Kidney (tissue), 14 donors: ENCODE measurements around the gene GGT5. TPM values are rescaled to one million over a fixed set of nuclear protein-coding genes. Genes with fewer than 3 reads are reported as not detected.

ENCODE experiments used
- DNase-seq, 5 donors: peaks; one replicate each; pipeline ENCODE4 v3.0.0-alpha.2; 2013 to 2020
- FAIRE-seq: peaks from 2 replicates; lab custom pipeline; 2012; peaks lifted over from hg19 to GRCh38; lab: Jason Lieb, UNC
- H3K27ac ChIP-seq, 2 donors: one replicate each; pipeline ENCODE4 v1.7.0; 2013; ENCODE audit warnings: low read depth in 2 of 2, low read length in 2 of 2, inconsistent platforms in 1 of 2
- H3K27me3 ChIP-seq: one replicate; pipeline ENCODE4 v1.7.1; 2013; ENCODE audit warnings: low read length, inconsistent platforms; ENCODE audit not compliant: control insufficient read depth, insufficient read depth
- H3K36me3 ChIP-seq, 3 donors: one replicate each; pipeline versions ENCODE4 v1.7.0 to v1.7.1; 2013; ENCODE audit warnings: low read length in 3 of 3, control low read depth in 1 of 3, inconsistent platforms in 1 of 3; ENCODE audit not compliant: insufficient read depth in 3 of 3, control insufficient read depth in 2 of 3
- H3K4me1 ChIP-seq, 3 donors: one replicate each; pipeline versions ENCODE4 v1.7.0 to v1.7.1; 2013; ENCODE audit warnings: low read length in 3 of 3, inconsistent platforms in 1 of 3, low read depth in 1 of 3; ENCODE audit not compliant: control insufficient read depth in 2 of 3, insufficient read depth in 2 of 3
- H3K4me3 ChIP-seq, 3 donors: one replicate each; pipeline versions ENCODE4 v1.7.0 to v1.8.1; 2013; ENCODE audit warnings: low read length in 3 of 3, control low read depth in 1 of 3, inconsistent platforms in 1 of 3
- H3K9ac ChIP-seq, 3 donors: one replicate each; pipeline versions ENCODE4 v1.7.0 to v1.7.1; 2013; ENCODE audit warnings: low read length in 3 of 3, control low read depth in 1 of 3, inconsistent platforms in 1 of 3
- H3K9me3 ChIP-seq, 3 donors: one replicate each; pipeline versions ENCODE4 v1.7.0 to v1.7.1; 2013; ENCODE audit warnings: low read length in 3 of 3, control low read depth in 1 of 3, inconsistent platforms in 1 of 3; ENCODE audit not compliant: control insufficient read depth in 2 of 3, insufficient read depth in 1 of 3
- intact Hi-C: fragments of 100-400 bp; cut with DNase I; formaldehyde crosslinking; loops from one replicate; pipeline ENCODE4 v1.11.1; 2022
- polyA plus RNA-seq: library from polyadenylated mRNA; stranded (reverse); fragments of 350-450 nt; fragmentation: Illumina TruSeq; extraction: RNeasy Lipid Tissue Mini Kit (QIAGEN cat#74804); gene quantifications from one replicate; pipeline ENCODE4 v1.2.3, GENCODE V29; 2014; ENCODE audit warnings: low read depth, low replicate concordance; ENCODE audit not compliant: insufficient read depth
- total RNA-seq: library from RNA; stranded (reverse); fragmentation: NEBNext Ultra II Directional; extraction: Animal tissue kit (Norgen Biotek cat#: 25700); gene quantifications from one replicate; pipeline ENCODE4 v1.2.1, GENCODE V29; 2021
- TF ChIP-seq, protein P1 (sequence below): IDR thresholded peaks from 3 replicates; pipeline ENCODE4 v1.5.1; 2012; ENCODE audit warnings: mild to moderate bottlenecking, moderate library complexity, borderline replicate concordance; ENCODE audit not compliant: insufficient read depth; ENCODE audit errors: extremely low read depth
- donor health status: control.
- donor health status: control.
- donor health status: control.
- donor health status: control.
- donor health status: control.
- donor health status: DM: yes; HTN: yes; CAD: no.
- donor health status: Normal renal cell carcinoma (clear cell type).

Gene GGT5
- total and polyA plus RNA-seq, 2 donors from 2014 or later = 63.2 to 103 TPM

GRCh38 chr22:24225044-24225601 is 19.8 kb downstream of the GGT5 start:
- no peak overlapping the region for H3K9ac ChIP-seq
- H3K9me3 ChIP-seq = peaks cover 0 to 4% (median 0%) of the 10 kb centered on the region in 3 donors
- no peaks in the 10 kb centered on the region for H3K4me1 ChIP-seq
- H3K27ac ChIP-seq = no peak overlapping the region
- intact Hi-C loops = no loop called here
- TF ChIP-seq, protein P1, sequence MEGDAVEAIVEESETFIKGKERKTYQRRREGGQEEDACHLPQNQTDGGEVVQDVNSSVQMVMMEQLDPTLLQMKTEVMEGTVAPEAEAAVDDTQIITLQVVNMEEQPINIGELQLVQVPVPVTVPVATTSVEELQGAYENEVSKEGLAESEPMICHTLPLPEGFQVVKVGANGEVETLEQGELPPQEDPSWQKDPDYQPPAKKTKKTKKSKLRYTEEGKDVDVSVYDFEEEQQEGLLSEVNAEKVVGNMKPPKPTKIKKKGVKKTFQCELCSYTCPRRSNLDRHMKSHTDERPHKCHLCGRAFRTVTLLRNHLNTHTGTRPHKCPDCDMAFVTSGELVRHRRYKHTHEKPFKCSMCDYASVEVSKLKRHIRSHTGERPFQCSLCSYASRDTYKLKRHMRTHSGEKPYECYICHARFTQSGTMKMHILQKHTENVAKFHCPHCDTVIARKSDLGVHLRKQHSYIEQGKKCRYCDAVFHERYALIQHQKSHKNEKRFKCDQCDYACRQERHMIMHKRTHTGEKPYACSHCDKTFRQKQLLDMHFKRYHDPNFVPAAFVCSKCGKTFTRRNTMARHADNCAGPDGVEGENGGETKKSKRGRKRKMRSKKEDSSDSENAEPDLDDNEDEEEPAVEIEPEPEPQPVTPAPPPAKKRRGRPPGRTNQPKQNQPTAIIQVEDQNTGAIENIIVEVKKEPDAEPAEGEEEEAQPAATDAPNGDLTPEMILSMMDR = no peak
- H3K36me3 ChIP-seq = peaks cover 0 to 3% (median 0%) of the 10 kb centered on the region in 3 donors
- FAIRE-seq = no peak
- no peak overlapping the region for H3K4me3 ChIP-seq
- peak in 1 of 5 donors; percentile 64 for DNase-seq
- H3K27me3 ChIP-seq = no peaks in the 10 kb centered on the region

DNA sequence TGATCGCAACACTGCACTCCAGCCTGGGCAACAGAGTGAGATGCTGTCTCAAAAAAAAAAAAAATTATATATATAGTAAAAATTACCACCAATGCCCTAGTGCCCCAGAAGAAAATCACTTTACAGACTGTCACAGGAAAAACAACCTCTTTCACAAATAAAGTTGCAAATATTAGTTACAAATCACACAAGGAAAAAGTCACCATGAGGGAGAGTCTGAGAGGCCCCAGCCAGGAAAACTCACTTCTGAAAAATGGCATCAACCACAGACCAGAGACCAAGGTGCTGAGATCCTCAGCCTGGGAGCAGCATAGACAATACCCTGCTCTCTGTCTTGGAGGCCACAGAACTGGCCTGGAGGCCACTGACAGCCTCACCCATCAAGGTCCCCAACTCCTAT is 20.4 kb downstream of the GGT5 start:
- Histone ChIP-seq H3K9me3 (peaks cover 0 to 4% (median 0%) of the 10 kb centered on the region in 3 donors), H3K36me3 (peaks cover 0 to 3% (median 0%) of the 10 kb centered on the region in 3 donors), H3K4me3 (no peak overlapping the region), H3K9ac (no peak overlapping the region), H3K4me1 (no peaks in the 10 kb centered on the region), H3K27me3 (no peaks in the 10 kb centered on the region), H3K27ac (no peak overlapping the region)
- FAIRE-seq = no peak
- TF ChIP-seq, protein P1 = no peak
- intact Hi-C loops = no loop called here
- no peak for DNase-seq

DNA sequence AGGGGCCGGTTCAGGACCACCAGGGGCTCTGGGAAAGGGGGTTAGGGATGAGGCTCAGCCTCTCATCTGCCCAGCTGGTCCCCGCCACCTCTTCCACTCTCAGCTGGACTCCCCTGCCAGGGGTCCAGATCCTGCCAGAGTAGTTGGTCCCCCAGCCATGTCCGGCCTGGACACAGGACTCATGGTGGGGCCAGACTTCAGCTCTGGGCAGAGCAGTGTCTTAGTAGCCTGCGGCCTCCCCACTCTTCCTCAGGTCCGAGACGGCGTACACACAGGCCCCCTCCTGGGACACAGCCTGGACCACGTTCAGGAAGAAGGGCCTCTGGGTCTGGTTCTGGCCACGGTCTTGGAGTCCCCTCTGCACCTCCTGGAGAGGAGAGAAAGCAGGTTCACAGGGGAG is 25.1 kb downstream of the GGT5 start:
- Histone ChIP-seq H3K4me3 (no peak overlapping the region), H3K9me3 (peaks cover 0 to 3% (median 0%) of the 10 kb centered on the region in 3 donors), H3K36me3 (no peaks in the 10 kb centered on the region), H3K4me1 (no peaks in the 10 kb centered on the region), H3K9ac (no peak overlapping the region), H3K27me3 (no peaks in the 10 kb centered on the region), H3K27ac (no peak overlapping the region)
- no peak for FAIRE-seq
- TF ChIP-seq, protein P1 = no peak
- intact Hi-C loops = no loop called here
- DNase-seq = no peak

DNA sequence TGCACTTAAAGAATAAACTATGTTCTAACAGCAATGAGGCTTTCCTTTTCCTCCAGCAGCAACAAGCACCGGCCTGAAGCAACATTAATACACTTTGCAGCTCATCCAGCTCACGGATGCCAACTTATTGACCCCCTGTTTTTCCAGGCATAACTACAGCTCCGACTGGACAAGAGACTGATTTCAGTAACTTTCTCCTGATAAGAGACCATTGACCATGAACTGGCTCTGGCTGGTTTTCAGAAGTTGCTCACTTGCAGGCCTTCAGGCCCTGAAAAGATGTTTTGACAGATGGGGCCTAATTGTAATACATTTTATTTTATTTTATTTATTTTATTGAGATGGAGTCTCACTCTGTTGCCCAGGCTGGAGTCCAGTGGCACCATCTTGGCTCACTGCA is 27.5 kb downstream of the GGT5 start:
- no peak overlapping the region for H3K4me3 ChIP-seq
- FAIRE-seq (no peak), DNase-seq (no peak)
- no peaks in the 10 kb centered on the region for H3K9me3 ChIP-seq
- no peaks in the 10 kb centered on the region for H3K4me1 ChIP-seq
- H3K9ac ChIP-seq = no peak overlapping the region
- no peaks in the 10 kb centered on the region for H3K36me3 ChIP-seq
- TF ChIP-seq, protein P1 = no peak
- no peak overlapping the region for H3K27ac ChIP-seq
- no peaks in the 10 kb centered on the region for H3K27me3 ChIP-seq
- intact Hi-C loops = no loop called here
